ENCODE measurements around the gene NOC2L. TPM values are rescaled to one million over a fixed set of nuclear protein-coding genes. Genes with fewer than 3 reads are reported as not detected.

The NOC2L gene
- total RNA-seq, 4 donors from 2014 or later: 57.9 to 80.2 (median 60.4) TPM

GRCh38 chr1:935751-936231 lies 23.3 kb downstream of the NOC2L start:
- peaks cover 5 to 92% (median 28%) of the 10 kb centered on the region in 4 donors for H3K27me3 ChIP-seq
- H3K4me3 ChIP-seq: no peak overlapping the region
- intact Hi-C loops (cut with DNase I): no loop called here
- H3K9me3 ChIP-seq: no peaks in the 10 kb centered on the region
- no peak for TF ChIP-seq POLR2A (IDR thresholded peaks at IDR 0.05)
- H3K4me1 ChIP-seq: peaks cover 19 to 66% (median 21%) of the 10 kb centered on the region in 3 donors
- DNase-seq: no peak
- H3K27ac ChIP-seq: no peak overlapping the region
- H3K36me3 ChIP-seq: no peaks in the 10 kb centered on the region
- WGBS, 2 donors: 11% methylated on average over 5 of the region's 30 CpGs; no CpG with 5 or more reads in 1 of the 2 donors

DNA sequence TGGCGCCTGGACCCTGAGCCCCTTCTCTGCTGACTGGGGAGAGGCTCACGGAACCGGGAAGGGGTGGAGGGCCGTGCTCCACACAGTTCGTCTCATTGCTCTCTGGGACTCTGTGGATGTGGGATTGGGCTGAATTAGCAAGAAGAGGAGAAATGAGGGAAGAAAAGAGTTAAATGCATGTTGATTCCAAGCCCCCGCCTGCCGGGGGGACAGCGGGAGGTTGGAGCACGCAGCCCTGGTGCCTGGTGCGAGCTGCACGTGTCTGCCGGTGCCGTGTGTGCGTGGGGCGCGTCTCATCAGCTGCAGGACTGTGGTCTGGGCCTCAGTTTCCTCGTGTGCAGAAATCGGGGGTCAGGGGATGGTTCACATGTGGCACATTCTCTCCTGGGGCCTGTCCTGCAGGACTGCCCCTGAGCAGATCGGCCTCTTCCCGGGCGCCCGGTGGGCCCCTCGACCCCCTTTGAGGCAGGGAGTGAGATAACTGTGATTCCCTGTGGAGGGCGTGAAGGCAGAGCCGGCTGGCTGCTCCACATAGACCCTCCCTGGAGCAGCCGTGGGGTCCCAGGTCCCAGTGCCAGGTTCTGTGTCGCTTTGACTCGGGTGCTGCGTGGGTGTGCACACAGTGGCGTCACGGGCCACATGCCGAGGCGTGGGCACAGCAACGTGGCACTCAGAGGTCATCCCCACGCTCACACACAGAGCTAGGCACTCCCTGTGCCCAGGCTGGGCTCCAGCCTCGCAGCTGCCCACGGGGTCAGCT lies 23.9 kb downstream of the NOC2L start:
- no peak for DNase-seq
- H3K27ac ChIP-seq: no peak overlapping the region
- 6 to 12% methylated on average over 13 to 18 of the region's 37 CpGs for WGBS, 2 donors
- no peaks in the 10 kb centered on the region for H3K9me3 ChIP-seq
- H3K4me3 ChIP-seq: no peak overlapping the region
- peaks cover 12 to 60% (median 15%) of the 10 kb centered on the region in 3 donors for H3K4me1 ChIP-seq
- H3K36me3 ChIP-seq: no peaks in the 10 kb centered on the region
- H3K27me3 ChIP-seq: peaks cover 0 to 92% (median 26%) of the 10 kb centered on the region in 4 donors
- no peak for TF ChIP-seq CTCF (IDR thresholded peaks at IDR 0.05)
- no peak for TF ChIP-seq POLR2A (IDR thresholded peaks at IDR 0.05)
- intact Hi-C loops (cut with DNase I): no loop called here

GRCh38 chr1:933603-933940 lies 25.5 kb downstream of the NOC2L start:
- TF ChIP-seq CTCF (IDR thresholded peaks at IDR 0.05) (no peak), POLR2A (IDR thresholded peaks at IDR 0.05) (no peak)
- H3K4me1 ChIP-seq: peaks cover 7 to 59% (median 11%) of the 10 kb centered on the region in 3 donors
- no CpG with 5 or more reads among the region's 10 CpGs for WGBS, 2 donors
- no peaks in the 10 kb centered on the region for H3K9me3 ChIP-seq
- intact Hi-C loops (cut with DNase I): no loop called here
- peak overlapping the region in 1 of 4 donors; percentile 39 for H3K27ac ChIP-seq
- DNase-seq: no peak
- peaks cover 6 to 92% (median 22%) of the 10 kb centered on the region in 4 donors for H3K27me3 ChIP-seq
- no peak overlapping the region for H3K4me3 ChIP-seq
- no peaks in the 10 kb centered on the region for H3K36me3 ChIP-seq

- WGBS, 2 donors: 51 to 69% methylated on average over 4 to 10 of the region's 25 CpGs
- H3K9me3 ChIP-seq: no peaks in the 10 kb centered on the region
- no peaks in the 10 kb centered on the region for H3K36me3 ChIP-seq
- peaks cover 9 to 92% (median 22%) of the 10 kb centered on the region in 4 donors for H3K27me3 ChIP-seq
- no peak for DNase-seq
- H3K4me3 ChIP-seq: no peak overlapping the region
- intact Hi-C loops (cut with DNase I): no loop called here
- TF ChIP-seq CTCF (IDR thresholded peaks at IDR 0.05): peak in 1 of 6 experiments; percentile 4
- no peak for TF ChIP-seq POLR2A (IDR thresholded peaks at IDR 0.05)
- H3K27ac ChIP-seq: peak overlapping the region in 1 of 4 donors; percentile 39
- peaks cover 7 to 59% (median 11%) of the 10 kb centered on the region in 3 donors for H3K4me1 ChIP-seq
These were observed 26.1 kb downstream of the NOC2L start for GRCh38 chr1:932776-933602.

GRCh38 chr1:932173-932510 lies 26.9 kb downstream of the NOC2L start:
- peaks cover 7 to 59% (median 11%) of the 10 kb centered on the region in 3 donors for H3K4me1 ChIP-seq
- intact Hi-C loops (cut with DNase I): no loop called here
- no peak overlapping the region for H3K27ac ChIP-seq
- 17 to 74% methylated on average over 2 to 5 of the region's 16 CpGs for WGBS, 2 donors
- no peak overlapping the region for H3K4me3 ChIP-seq
- DNase-seq: no peak
- H3K27me3 ChIP-seq: peaks cover 9 to 92% (median 20%) of the 10 kb centered on the region in 4 donors
- H3K36me3 ChIP-seq: no peaks in the 10 kb centered on the region
- H3K9me3 ChIP-seq: no peaks in the 10 kb centered on the region
- TF ChIP-seq POLR2A (IDR thresholded peaks at IDR 0.05): no peak
- no peak for TF ChIP-seq CTCF (IDR thresholded peaks at IDR 0.05)
